Parathyroid adenoma (tissue), 2 donors: ENCODE data around the gene GUCA2A.

Experiments
- H2AFZ ChIP-seq: fragments of 300-600 bp; sonication (generic); one replicate; pipeline ENCODE4 v1.7.0; 2017; ENCODE audit warnings: antibody characterized with exemption, mild to moderate bottlenecking
- H3K27ac ChIP-seq: fragments of 300-600 bp; sonication (generic); one replicate; pipeline ENCODE4 v1.7.0; 2017
- H3K27me3 ChIP-seq: fragments of 300-600 bp; sonication (generic); one replicate; pipeline ENCODE4 v1.7.0; 2017; ENCODE audit warnings: low read length; ENCODE audit not compliant: control insufficient read depth, insufficient read depth
- H3K36me3 ChIP-seq: fragments of 300-600 bp; sonication (generic); one replicate; pipeline ENCODE4 v1.7.0; 2017; ENCODE audit warnings: low read length; ENCODE audit not compliant: control insufficient read depth, insufficient read depth
- H3K4me1 ChIP-seq: fragments of 300-600 bp; sonication (generic); one replicate; pipeline ENCODE4 v1.7.0; 2017; ENCODE audit warnings: control low read depth
- H3K4me2 ChIP-seq: fragments of 300-600 bp; sonication (generic); one replicate; pipeline ENCODE4 v1.7.0; 2017; ENCODE audit warnings: low read length
- H3K4me3 ChIP-seq: fragments of 300-600 bp; sonication (generic); one replicate; pipeline ENCODE4 v1.7.0; 2017; ENCODE audit warnings: low read depth, low read length
- H3K79me2 ChIP-seq: fragments of 300-600 bp; sonication (generic); one replicate; pipeline ENCODE4 v1.7.0; 2017; ENCODE audit warnings: control low read depth
- H3K9ac ChIP-seq: fragments of 300-600 bp; sonication (generic); one replicate; pipeline ENCODE4 v1.7.0; 2017; ENCODE audit warnings: mild to moderate bottlenecking
- H3K9me3 ChIP-seq: fragments of 300-600 bp; sonication (generic); one replicate; pipeline ENCODE4 v1.7.0; 2017; ENCODE audit warnings: low read length; ENCODE audit not compliant: control insufficient read depth
- TF ChIP-seq, protein P1 (sequence below): fragments of 300-600 bp; sonication (generic); IDR thresholded peaks from one replicate; pipeline ENCODE4 v1.7.0; 2017; ENCODE audit warnings: antibody characterized with exemption, mild to moderate bottlenecking
- donor health status: primary hyperparathyroidism.

Gene GUCA2A

DNA sequence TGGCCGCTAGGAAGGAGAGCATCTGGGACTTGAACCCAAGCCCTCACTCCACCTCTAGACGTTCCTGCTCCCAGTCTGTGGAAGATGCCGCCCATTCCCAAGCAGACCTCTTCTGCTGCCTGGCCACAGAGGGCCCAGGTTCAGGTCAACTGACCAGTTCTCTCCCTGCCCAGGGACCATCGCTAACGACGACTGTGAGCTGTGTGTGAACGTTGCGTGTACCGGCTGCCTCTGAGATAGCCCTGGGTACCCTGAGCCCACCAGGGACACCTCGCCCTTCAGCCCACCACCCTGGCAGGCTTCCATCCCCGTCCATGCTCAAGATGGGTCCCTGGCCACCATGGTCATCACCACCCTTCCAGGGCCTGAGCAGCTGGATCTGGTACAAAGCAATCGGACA, 9.2 kb downstream of the GUCA2A start:
- Histone ChIP-seq H3K4me3 (no peak overlapping the region), H3K36me3 (no peaks in the 10 kb centered on the region), H3K27ac (no peak overlapping the region), H3K79me2 (no peaks in the 10 kb centered on the region), H3K4me1 (no peaks in the 10 kb centered on the region), H3K9me3 (no peaks in the 10 kb centered on the region), H2AFZ (no peak overlapping the region), H3K9ac (no peak overlapping the region), H3K4me2 (no peak overlapping the region), H3K27me3 (no peaks in the 10 kb centered on the region)
- TF ChIP-seq, protein P1, sequence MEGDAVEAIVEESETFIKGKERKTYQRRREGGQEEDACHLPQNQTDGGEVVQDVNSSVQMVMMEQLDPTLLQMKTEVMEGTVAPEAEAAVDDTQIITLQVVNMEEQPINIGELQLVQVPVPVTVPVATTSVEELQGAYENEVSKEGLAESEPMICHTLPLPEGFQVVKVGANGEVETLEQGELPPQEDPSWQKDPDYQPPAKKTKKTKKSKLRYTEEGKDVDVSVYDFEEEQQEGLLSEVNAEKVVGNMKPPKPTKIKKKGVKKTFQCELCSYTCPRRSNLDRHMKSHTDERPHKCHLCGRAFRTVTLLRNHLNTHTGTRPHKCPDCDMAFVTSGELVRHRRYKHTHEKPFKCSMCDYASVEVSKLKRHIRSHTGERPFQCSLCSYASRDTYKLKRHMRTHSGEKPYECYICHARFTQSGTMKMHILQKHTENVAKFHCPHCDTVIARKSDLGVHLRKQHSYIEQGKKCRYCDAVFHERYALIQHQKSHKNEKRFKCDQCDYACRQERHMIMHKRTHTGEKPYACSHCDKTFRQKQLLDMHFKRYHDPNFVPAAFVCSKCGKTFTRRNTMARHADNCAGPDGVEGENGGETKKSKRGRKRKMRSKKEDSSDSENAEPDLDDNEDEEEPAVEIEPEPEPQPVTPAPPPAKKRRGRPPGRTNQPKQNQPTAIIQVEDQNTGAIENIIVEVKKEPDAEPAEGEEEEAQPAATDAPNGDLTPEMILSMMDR: no peak

- TF ChIP-seq, protein P1: no peak
- H3K36me3 ChIP-seq: no peaks in the 10 kb centered on the region
- no peaks in the 10 kb centered on the region for H3K79me2 ChIP-seq
- no peak overlapping the region for H3K4me2 ChIP-seq
- no peaks in the 10 kb centered on the region for H3K9me3 ChIP-seq
- no peak overlapping the region for H3K9ac ChIP-seq
- no peak overlapping the region for H3K4me3 ChIP-seq
- no peaks in the 10 kb centered on the region for H3K4me1 ChIP-seq
- no peak overlapping the region for H2AFZ ChIP-seq
- H3K27me3 ChIP-seq: no peaks in the 10 kb centered on the region
- H3K27ac ChIP-seq: no peak overlapping the region
Measured at GRCh38 chr1:42154685-42155084, 9.9 kb downstream of the GUCA2A start.

DNA sequence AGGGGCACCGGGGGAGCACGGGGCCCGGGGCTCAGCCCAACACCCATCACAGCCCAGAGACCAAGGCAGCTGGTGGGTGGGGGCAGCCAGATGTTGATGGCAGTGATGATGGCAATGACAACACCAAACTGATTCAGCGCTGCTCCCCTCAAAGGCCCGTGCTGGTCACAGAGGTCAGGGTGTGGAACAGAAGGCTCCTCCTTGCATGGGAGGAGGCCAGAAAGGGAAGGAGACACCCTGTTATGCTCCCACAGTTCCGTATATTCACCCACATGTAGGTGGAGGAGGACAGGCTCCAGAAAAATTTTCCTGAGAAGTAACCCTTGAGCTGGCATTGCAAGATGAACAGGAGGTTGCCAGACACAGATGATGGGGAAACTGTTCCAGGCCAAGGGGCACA, 10.9 kb downstream of the GUCA2A start:
- Histone ChIP-seq H3K9ac (no peak overlapping the region), H3K27ac (no peak overlapping the region), H3K4me3 (no peak overlapping the region), H3K4me2 (no peak overlapping the region), H3K27me3 (no peaks in the 10 kb centered on the region), H2AFZ (no peak overlapping the region), H3K9me3 (no peaks in the 10 kb centered on the region), H3K79me2 (no peaks in the 10 kb centered on the region), H3K4me1 (no peaks in the 10 kb centered on the region), H3K36me3 (no peaks in the 10 kb centered on the region)
- TF ChIP-seq, protein P1: no peak

DNA sequence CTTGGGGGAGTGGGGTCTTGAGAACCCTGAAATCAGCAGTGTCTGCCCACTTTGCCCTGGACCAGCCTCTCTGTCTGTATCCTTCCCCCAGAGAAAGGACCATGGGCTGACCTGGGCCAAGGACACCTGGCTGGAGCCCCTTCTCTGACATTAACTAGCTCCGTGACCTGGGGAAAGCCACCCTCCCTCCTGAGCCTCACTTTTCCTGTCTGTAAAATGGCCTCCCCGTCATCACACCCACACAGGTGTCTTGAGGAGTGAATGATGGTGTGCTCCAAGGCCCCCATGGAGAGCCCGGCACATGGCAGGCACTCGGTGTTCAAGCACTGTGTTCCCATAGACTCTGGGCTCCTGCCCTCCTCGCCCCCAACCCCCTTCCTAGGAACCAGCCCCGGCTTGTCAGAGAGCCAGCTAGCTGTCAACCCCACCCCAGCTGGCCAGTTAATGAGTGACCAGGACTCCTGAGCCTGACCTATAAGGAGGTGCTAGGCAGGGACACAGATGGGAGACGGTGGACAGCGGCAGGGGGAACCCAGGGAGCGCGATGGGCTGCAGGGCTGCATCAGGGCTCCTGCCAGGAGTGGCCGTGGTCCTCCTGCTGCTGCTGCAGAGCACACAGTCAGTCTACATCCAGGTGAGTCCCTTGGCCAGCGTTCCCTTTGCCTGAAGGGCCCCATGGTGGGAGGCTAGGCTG, 11.5 kb downstream of the GUCA2A start, which contains the start of gene GUCA2B:
GUCA2B (plus strand) TSS at position 504 of the 694 bp plus-strand sequence; CDS start at position 545, 41 bp downstream.
- Histone ChIP-seq H3K27me3 (no peaks in the 10 kb centered on the region), H3K9me3 (no peaks in the 10 kb centered on the region), H3K79me2 (no peaks in the 10 kb centered on the region), H3K27ac (no peak within 1 kb of the TSS), H3K9ac (no peak within 1 kb of the TSS), H3K4me1 (no peaks in the 10 kb centered on the region), H3K36me3 (no peaks in the 10 kb centered on the region), H2AFZ (no peak within 1 kb of the TSS), H3K4me2 (no peak within 1 kb of the TSS), H3K4me3 (no peak within 1 kb of the TSS)
- TF ChIP-seq, protein P1: no peak

DNA sequence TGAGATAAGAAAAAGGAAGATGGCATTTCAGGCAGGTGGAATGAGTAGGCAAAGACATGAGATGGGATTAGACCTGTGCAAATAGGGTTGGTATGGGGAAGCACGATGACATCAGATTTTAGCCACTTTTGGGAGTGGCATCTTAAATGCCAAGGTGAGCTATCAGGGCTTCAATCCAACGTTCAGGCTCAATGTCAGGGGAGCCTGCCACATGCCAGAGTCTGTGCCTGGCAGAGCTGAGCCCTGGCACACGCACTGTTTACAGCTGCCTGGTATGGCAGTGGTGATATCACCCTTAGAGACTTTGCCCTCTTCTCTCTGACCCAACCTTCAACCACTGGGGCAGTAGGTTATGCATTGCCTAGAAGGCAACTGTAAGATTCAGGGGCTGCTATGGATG, 12.4 kb downstream of the GUCA2A start:
- Histone ChIP-seq H3K36me3 (no peaks in the 10 kb centered on the region), H3K79me2 (no peaks in the 10 kb centered on the region), H3K27ac (no peak overlapping the region), H3K4me2 (no peak overlapping the region), H2AFZ (no peak overlapping the region), H3K9me3 (no peaks in the 10 kb centered on the region), H3K27me3 (no peaks in the 10 kb centered on the region), H3K4me1 (no peaks in the 10 kb centered on the region), H3K4me3 (no peak overlapping the region), H3K9ac (no peak overlapping the region)
- TF ChIP-seq, protein P1: no peak
